Spleen (tissue), 11 donors: ENCODE data around the gene RIPOR2. TPM values are rescaled to one million over a fixed set of nuclear protein-coding genes. Genes with fewer than 3 reads are reported as not detected.

Experiments
- DNase-seq: peaks from one replicate; pipeline ENCODE4 v3.0.0-alpha.2; 2020
- H3K27ac ChIP-seq, 8 donors: fragments of 200-600 bp; sonication (generic) in 7 of 8; 1 replicate in 4 of 8; 2 replicates in 4 of 8; pipeline versions ENCODE4 v1.5.0 to v1.8.0; 2016 to 2021; ENCODE audit warnings: inconsistent platforms in 4 of 8, mild to moderate bottlenecking in 4 of 8, moderate library complexity in 1 of 8
- H3K27me3 ChIP-seq, 7 donors: fragments of 200-600 bp; sonication (generic) in 6 of 7; replicated peaks in 1 of 7; 1 replicate in 4 of 7; 2 replicates in 3 of 7; pipeline versions ENCODE4 v1.5.0 to v1.8.0; 2016 to 2021; ENCODE audit warnings: inconsistent platforms in 3 of 7, mild to moderate bottlenecking in 1 of 7
- H3K36me3 ChIP-seq, 6 donors: fragments of 200-600 bp; sonication (generic) in 5 of 6; 1 replicate in 4 of 6; 2 replicates in 2 of 6; pipeline versions ENCODE4 v1.5.0 to v1.8.0; 2016 to 2021; ENCODE audit warnings: inconsistent platforms in 2 of 6
- H3K4me1 ChIP-seq, 6 donors: fragments of 200-600 bp; sonication (generic) in 5 of 6; 1 replicate in 3 of 6; 2 replicates in 3 of 6; pipeline versions ENCODE4 v1.5.0 to v1.8.0; 2016 to 2021; ENCODE audit warnings: inconsistent platforms in 3 of 6
- H3K4me3 ChIP-seq, 8 donors: fragments of 200-600 bp; sonication (generic) in 7 of 8; 1 replicate in 4 of 8; 2 replicates in 4 of 8; pipeline versions ENCODE4 v1.5.0 to v1.8.0; 2016 to 2021; ENCODE audit warnings: inconsistent platforms in 4 of 8, mild to moderate bottlenecking in 4 of 8, moderate library complexity in 2 of 8
- H3K9me3 ChIP-seq, 8 donors: fragments of 200-600 bp; sonication (generic) in 7 of 8; 1 replicate in 4 of 8; 2 replicates in 4 of 8; pipeline versions ENCODE4 v1.5.0 to v1.8.0; 2016 to 2021; ENCODE audit warnings: inconsistent platforms in 4 of 8
- CTCF ChIP-seq, 11 experiments: fragments of 200-600 bp in 7 of 11; fragments of 450-650 bp in 4 of 11; sonication (generic) in 4 of 11; IDR thresholded peaks in 8 of 11; conservative IDR thresholded peaks in 3 of 11; 1 replicate in 7 of 11; 2 replicates in 4 of 11; pipeline versions ENCODE4 v1.4.0 to v1.8.0; 2016 to 2021; ENCODE audit warnings: antibody characterized with exemption in 11 of 11, inconsistent platforms in 4 of 11, mild to moderate bottlenecking in 1 of 11
- POLR2A ChIP-seq, 3 donors: fragments of 450-650 bp; IDR thresholded peaks; one replicate each; pipeline ENCODE4 v1.5.1; 2017; ENCODE audit warnings: antibody characterized with exemption in 3 of 3, mild to moderate bottlenecking in 1 of 3
- POLR2AphosphoS5 ChIP-seq, 3 donors: sonication (generic); formaldehyde crosslinking; IDR thresholded peaks; one replicate each; pipeline ENCODE4 v1.5.1; 2017; ENCODE audit warnings: antibody characterized with exemption in 3 of 3
- WGBS, 5 donors: extraction: QIAGEN DNeasy Blood & Tissue Kit in 3 of 5; methylation state at CpG; one replicate each; pipeline versions ENCODE4 v1.1.5 to v1.1.7; 2013 to 2018; 5-methylcytosine and 5-hydroxymethylcytosine counted together
- intact Hi-C: fragments of 100-400 bp; cut with DNase I; formaldehyde crosslinking; loops from one replicate; pipeline ENCODE4 v1.15.0; 2023; ENCODE audit warnings: low total_unique reads
- polyA plus RNA-seq, 3 donors: library from polyadenylated mRNA; stranded (reverse); fragments of 200-250 nt; gene quantifications; one replicate each; pipeline ENCODE4 v1.2.1, GENCODE V29; 2013
- total RNA-seq, 7 donors: library from RNA; depleted of rRNA in 3 of 7; stranded (reverse); fragments of >200 nt in 3 of 7; fragmentation: NEBNext Ultra II Directional in 4 of 7; extraction: Animal tissue kit (Norgen Biotek cat#: 25700) in 4 of 7; gene quantifications; one replicate each; pipeline versions ENCODE4 v1.1.0 to v1.2.1, GENCODE V29; 2016 to 2021
- donor health status: healthy with polysubstance abuse.
- donor health status: DM: no; HTN: no; CAD: no; lungs with moderate emphysema.
- donor health status: DM: no; HTN: no; CAD: no.
- donor health status: Bipolar disorder and iron deficiency.
- donor health status: healthy.
- donor health status: DM: no; HTN: no; CAD: no.
- donor health status: DM: yes; HTN: yes; CAD: no.

Gene RIPOR2
- total and polyA plus RNA-seq, 10 donors: 40.6 to 247 (median 147) TPM

DNA sequence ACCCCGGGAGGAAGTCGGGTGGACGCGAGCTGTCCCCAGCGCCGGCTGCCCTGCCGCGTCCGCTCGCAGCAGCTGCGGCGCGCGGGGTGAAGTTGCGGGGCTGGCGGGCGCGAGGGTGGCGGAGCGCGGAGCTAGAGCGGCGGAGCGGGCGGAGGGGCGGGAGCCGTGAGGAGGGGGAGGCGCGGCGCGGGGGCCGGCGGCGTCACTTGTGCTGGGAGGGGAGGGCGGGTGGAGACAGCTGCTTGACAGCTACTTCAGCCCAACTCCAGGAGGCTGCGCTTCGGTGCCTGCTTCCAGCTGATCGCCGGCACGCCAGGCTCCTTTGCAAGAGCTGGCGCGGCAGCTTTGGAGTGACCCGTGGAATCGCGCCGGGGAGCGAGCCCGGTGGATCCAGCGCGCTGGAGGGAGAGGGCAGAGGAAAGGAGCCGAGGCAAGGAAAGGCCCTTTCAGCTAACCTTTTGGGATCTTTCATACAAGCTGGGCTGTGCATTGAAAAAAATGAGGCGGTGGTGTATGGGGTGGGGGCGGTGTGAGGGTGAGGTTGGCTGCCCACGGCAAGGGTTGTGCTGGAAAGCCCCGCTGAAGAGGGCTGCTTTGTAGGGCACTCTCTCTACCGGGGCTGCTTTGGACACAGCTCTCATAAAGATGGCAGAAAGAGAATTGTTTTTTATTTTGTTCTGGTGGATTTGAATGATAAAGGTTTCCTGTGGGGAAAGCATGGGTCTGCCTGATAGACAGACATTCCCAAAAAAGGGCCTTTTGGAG, 24.6 kb downstream of the RIPOR2 start:
- intact Hi-C loops: no loop called here
- Histone ChIP-seq H3K4me3 (peak overlapping the region; percentile 35 to 79 (median 52)), H3K4me1 (peaks cover 45 to 100% (median 96%) of the 10 kb centered on the region in 6 donors), H3K27me3 (no peaks in the 10 kb centered on the region), H3K27ac (peak overlapping the region; percentile 62 to 88 (median 79)), H3K9me3 (no peaks in the 10 kb centered on the region), H3K36me3 (peaks cover 0 to 62% (median 1%) of the 10 kb centered on the region in 6 donors)
- DNase-seq: peak; percentile 91
- WGBS, 5 donors: 0 to 1% (median 1%) methylated on average over 27 to 56 of the region's 56 CpGs
- TF ChIP-seq CTCF (IDR thresholded peaks at IDR 0.05 in 8 of 11, conservative IDR thresholded peaks at IDR 0.05 in 3 of 11): no peak
- TF ChIP-seq POLR2AphosphoS5 (IDR thresholded peaks at IDR 0.05): peak; percentile 2 to 83 (median 25)

DNA sequence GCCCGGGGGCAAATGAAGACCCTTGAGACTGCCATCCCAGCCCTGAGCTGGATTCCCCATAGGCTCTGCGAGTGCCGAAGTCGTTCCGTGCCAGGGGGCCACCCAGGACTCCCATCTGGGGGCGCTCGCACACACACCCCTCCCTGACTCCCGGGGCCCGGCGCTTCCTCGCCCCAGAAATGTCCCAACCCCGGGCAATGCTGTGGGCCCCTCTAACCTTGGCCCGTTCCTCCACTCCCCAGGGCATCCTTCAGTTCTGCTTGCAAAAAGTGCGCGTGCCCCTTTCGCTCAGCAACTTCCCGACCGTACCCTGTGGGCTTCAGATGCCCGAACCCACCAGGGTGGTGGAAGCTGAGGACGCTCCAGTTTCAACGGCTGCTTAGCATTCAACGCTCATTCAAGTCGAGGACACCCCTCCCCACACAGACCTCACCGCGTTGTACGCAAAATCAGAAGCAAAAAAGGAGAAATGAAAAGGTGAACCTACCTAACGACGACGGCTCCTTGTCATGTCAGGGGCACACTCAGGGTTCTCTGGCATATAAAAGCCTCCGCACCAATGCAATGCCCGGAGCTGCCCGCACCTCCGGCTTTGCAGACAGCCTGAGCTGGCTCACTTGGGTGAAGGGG, 25.3 kb downstream of the RIPOR2 start:
- 3 to 21% (median 8%) methylated on average over 28 to 33 of the region's 33 CpGs for WGBS, 5 donors
- H3K4me1 ChIP-seq: peaks cover 42 to 100% (median 95%) of the 10 kb centered on the region in 6 donors
- H3K9me3 ChIP-seq: no peaks in the 10 kb centered on the region
- intact Hi-C loops: no loop called here
- peak; percentile 85 for DNase-seq
- peak overlapping the region; percentile 35 to 79 (median 52) for H3K4me3 ChIP-seq
- TF ChIP-seq POLR2AphosphoS5 (IDR thresholded peaks at IDR 0.05) (peak; percentile 10 to 75 (median 62)), CTCF (IDR thresholded peaks at IDR 0.05 in 8 of 11, conservative IDR thresholded peaks at IDR 0.05 in 3 of 11) (peak in 1 of 11 experiments; percentile 16), POLR2A (IDR thresholded peaks at IDR 0.05) (no peak)
- H3K27me3 ChIP-seq: no peaks in the 10 kb centered on the region
- H3K36me3 ChIP-seq: peaks cover 0 to 62% (median 0%) of the 10 kb centered on the region in 6 donors
- H3K27ac ChIP-seq: peak overlapping the region; percentile 62 to 88 (median 79)

- peaks cover 41 to 100% (median 90%) of the 10 kb centered on the region in 6 donors for H3K4me1 ChIP-seq
- 47 to 65% (median 49%) methylated on average over 20 of the region's 20 CpGs for WGBS, 5 donors
- intact Hi-C loops: no loop called here
- H3K9me3 ChIP-seq: no peaks in the 10 kb centered on the region
- DNase-seq: no peak
- peak overlapping the region; percentile 35 to 79 (median 52) for H3K4me3 ChIP-seq
- peak overlapping the region; percentile 62 to 88 (median 79) for H3K27ac ChIP-seq
- H3K36me3 ChIP-seq: peaks cover 0 to 62% (median 0%) of the 10 kb centered on the region in 6 donors
- H3K27me3 ChIP-seq: no peaks in the 10 kb centered on the region
- no peak for TF ChIP-seq CTCF (IDR thresholded peaks at IDR 0.05 in 8 of 11, conservative IDR thresholded peaks at IDR 0.05 in 3 of 11)
- TF ChIP-seq POLR2AphosphoS5 (IDR thresholded peaks at IDR 0.05): no peak
- TF ChIP-seq POLR2A (IDR thresholded peaks at IDR 0.05): no peak
Observed at GRCh38 chr6:24909241-24910216, 26.2 kb downstream of the RIPOR2 start.
